Astrocyte of the spinal cord (primary cell): Measurements from ENCODE around the gene HOXA6.

Experiments
- DNase-seq: peaks from one replicate; pipeline ENCODE4 v3.0.0; 2011; ENCODE audit warnings: low read depth, low spot score
- H3K4me3 ChIP-seq: 2 replicates; pipeline ENCODE4 v1.5.1; 2011; ENCODE audit warnings: low read depth, mild to moderate bottlenecking, low read length, moderate library complexity
- in situ Hi-C: cut with HindIII; loops from 2 replicates; pipeline ENCODE4 v1.10.0; 2017; ENCODE audit warnings: low sequenced_read_pairs
- TF ChIP-seq, protein P1 (sequence below): IDR thresholded peaks from 2 replicates; pipeline ENCODE4 v1.5.1; 2012; ENCODE audit warnings: low read depth, mild to moderate bottlenecking, low read length, inconsistent platforms

HOXA6 gene

GRCh38 chr7:27106901-27107240 is 40.7 kb downstream of the HOXA6 start:
- in situ Hi-C loops = no loop called here
- peak; percentile 51 for DNase-seq
- H3K4me3 ChIP-seq = peak overlapping the region; percentile 34
- TF ChIP-seq, protein P1, sequence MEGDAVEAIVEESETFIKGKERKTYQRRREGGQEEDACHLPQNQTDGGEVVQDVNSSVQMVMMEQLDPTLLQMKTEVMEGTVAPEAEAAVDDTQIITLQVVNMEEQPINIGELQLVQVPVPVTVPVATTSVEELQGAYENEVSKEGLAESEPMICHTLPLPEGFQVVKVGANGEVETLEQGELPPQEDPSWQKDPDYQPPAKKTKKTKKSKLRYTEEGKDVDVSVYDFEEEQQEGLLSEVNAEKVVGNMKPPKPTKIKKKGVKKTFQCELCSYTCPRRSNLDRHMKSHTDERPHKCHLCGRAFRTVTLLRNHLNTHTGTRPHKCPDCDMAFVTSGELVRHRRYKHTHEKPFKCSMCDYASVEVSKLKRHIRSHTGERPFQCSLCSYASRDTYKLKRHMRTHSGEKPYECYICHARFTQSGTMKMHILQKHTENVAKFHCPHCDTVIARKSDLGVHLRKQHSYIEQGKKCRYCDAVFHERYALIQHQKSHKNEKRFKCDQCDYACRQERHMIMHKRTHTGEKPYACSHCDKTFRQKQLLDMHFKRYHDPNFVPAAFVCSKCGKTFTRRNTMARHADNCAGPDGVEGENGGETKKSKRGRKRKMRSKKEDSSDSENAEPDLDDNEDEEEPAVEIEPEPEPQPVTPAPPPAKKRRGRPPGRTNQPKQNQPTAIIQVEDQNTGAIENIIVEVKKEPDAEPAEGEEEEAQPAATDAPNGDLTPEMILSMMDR = no peak

DNA sequence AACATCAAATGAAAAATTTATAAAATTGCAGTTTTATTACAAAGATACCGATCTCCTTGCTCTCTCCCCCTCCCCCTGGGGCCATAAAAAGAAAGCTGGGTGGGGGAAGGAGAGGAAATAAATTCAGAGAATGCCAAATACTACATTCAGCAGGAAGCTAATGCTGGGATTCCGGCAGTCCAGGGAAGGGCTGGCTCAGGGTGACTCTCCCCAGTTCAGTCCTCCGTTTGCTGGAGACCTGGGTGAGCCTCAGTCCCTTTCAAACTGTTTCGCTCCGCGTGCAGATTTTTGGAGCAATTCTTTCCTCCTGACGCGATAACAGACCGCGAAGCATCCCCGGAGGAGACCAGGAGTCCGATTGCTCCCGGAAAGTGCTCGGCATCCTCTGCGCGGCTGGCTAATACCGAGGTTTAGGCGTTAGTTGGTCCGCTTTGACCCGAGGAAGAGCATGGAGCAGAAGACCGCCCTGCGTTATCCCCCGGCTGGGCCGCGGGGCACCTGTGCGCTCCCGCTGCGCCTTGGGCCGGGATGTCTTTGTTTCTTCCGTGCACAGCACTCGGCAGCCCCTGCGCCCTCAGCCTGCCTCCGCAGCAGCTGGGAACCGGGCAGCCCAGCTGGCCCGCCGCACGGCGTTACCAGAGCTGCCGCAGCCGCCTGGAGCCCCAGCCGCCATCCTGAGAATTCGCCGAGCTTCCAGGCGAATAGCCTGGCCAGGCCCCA is 41.2 kb downstream of the HOXA6 start:
- peak; percentile 64 for DNase-seq
- TF ChIP-seq, protein P1 = no peak
- in situ Hi-C loops = no loop called here
- H3K4me3 ChIP-seq = peak overlapping the region; percentile 34

DNA sequence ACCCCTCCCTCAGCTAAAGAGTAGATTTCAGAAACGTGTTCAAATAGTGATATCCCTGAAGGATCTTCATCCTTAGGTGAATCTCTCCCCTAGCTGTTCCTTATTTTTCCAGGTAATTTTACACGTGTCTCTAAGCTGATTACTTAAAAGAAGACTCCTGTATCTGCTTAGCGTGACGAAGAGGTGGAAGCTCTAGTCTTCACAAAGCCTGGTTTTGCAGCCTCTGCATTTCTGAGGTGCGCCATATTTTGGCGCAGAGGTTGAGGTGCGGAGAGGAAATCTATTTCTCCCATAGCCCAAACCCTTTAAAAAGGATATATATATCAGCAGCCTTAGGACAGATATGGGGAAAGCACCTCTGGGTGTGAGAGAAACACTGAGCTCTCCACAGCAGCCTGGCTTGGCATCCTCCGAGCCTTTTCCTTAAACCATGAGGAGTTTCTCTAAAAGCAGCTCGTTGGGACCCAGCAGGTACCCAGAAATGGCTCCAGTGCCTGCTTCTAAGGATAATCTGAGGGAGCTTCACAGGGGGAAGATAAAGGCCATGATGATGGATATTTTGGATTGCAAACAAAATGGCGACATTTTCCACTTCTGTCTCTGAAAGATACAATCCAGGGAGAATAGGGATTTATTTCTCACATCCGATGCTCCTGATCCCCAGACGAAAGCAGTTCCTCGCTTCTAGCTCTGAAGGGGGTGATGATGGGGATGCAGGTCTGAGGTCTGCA is 42.1 kb downstream of the HOXA6 start:
- DNase-seq = peak; percentile 65
- in situ Hi-C loops = no loop called here
- TF ChIP-seq, protein P1 = no peak
- H3K4me3 ChIP-seq = no peak overlapping the region

GRCh38 chr7:27104341-27105058 is 43.1 kb downstream of the HOXA6 start:
- in situ Hi-C loops = no loop called here
- no peak overlapping the region for H3K4me3 ChIP-seq
- DNase-seq = peak; percentile 73
- TF ChIP-seq, protein P1 = no peak

DNA sequence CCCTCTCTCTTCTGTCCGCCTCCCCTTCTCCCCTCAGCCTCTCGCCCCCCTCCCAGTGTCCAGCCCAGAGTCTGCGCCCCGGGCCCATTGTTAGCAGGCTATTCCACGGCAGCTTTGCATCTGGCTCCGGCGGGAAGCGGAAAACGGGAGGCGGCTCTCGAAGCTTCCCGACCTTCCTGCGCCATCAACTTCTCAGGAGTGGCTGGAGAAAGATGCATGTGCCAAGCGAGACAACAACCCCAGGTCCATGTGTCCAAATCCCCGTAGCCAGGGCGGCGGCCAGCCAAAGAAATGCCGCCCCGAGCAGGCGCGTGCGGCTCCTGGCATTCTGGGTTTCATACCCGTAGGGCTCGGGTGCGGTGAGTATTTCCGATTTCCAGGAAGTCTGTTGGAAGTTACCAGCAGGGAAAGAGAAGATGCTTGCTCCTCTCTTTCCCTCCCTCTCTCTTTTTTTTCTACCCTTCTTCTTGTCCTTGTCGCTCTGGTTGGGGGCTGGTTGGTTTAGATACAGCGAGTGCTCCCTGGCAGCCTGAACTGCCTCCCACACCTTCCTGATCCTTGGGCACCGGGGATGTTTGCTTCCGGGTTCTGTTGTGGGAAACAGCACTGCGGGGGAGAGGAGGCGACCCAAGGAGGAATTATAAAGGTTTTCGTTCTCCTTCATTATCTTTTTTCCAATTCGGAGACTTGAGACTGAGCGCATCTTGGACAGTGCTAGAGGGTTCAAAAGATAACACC is 43.9 kb downstream of the HOXA6 start:
- in situ Hi-C loops = no loop called here
- TF ChIP-seq, protein P1 = no peak
- peak overlapping the region; percentile 57 for H3K4me3 ChIP-seq
- peak; percentile 61 for DNase-seq
